SH-SY5Y (cell line): ENCODE results near the gene PRRC2A.

Experiments used
- GATA2 ChIP-seq: IDR thresholded peaks from 2 replicates; pipeline ENCODE4 v1.6.1; 2011; ENCODE audit warnings: mild to moderate bottlenecking, low read depth, low read length
- GATA3 ChIP-seq: IDR thresholded peaks from 2 replicates; pipeline ENCODE4 v1.6.1; 2011; ENCODE audit warnings: low read depth, mild to moderate bottlenecking, low read length, moderate library complexity

Gene PRRC2A

DNA sequence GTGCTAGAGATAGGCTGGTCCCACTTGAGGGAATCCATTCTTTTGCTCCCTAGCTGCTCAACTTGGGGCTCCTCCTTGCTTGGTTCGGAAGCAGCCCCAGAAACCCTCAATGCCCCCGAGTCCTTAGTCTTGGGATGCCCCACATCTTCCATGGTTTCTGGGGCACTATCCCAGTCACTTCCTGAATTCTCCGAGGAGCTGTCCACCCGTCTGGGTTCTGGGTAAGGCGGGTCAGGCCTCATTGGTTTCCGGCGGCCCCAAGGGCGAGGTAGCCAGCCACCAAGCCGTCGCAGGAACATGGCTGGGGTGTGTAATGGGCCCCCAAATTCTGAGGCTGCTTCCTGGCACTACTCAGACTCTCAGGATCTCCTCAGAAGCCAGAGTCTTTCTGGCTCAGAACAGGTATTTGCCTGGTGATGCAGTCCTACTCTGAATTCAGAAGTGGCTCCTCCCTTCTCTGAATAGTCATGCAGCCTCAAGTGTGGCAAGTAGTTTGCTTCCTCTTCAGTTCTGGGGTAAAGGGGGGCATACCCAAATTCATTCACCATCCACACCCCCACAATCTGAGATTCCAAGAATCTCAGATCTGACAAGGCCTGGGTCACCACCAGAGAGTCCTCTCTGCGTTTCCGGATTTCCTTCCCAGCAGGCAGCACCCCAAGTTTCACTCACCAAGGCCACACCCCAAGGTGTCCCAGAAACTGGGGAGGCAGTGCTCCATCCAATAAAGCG is 39.3 kb downstream of the PRRC2A start:
- TF ChIP-seq GATA2: no peak
- no peak for TF ChIP-seq GATA3

DNA sequence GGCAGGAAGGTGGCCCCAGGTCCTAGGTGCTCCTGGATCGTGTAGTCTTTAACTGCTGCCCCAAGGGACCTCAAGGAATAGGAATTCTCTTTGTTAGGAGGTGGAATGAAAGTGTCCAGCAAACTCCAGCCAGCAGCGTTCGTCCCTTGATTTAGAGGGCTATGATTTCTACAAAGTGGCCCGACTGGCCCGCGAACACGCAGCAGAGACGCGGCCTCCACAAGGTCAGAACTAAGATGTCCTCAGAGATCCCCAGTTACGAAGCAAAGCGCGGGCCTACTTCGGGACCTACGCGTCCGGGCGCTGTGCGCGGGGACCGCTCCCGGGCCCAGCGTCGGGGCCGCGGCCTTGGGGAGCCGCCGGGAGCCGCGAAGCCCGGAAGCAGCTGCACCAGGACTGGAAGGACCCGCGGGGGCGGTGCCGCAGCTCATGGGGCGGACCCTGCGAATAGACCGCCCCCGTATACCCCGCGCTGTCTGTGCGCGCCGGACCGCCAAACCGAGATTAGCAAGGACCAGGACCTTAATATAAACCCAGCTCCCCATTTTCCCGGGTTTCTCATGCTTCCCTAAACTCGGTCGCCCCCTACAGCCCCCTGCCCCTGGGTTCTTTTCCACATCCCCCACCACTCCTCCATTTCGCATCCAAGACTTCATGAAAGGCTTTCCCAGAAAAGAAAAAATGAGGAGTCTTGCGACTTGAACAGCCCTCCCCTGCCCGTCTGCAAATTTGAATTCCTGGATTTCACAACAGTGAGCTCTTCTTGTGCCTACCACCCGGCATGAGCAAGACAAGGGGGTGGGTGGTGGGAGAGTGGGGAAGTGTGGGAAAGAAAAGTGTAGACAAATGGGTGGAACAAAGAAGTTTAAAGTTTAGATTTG is 40.1 kb downstream of the PRRC2A start, which contains the start of gene C6orf47:
TSS of gene C6orf47 (minus strand) at position 398 of the 881 bp plus-strand sequence. CDS start 831 bp downstream, outside the sequence.
- TF ChIP-seq GATA3 (no peak), GATA2 (no peak)

DNA sequence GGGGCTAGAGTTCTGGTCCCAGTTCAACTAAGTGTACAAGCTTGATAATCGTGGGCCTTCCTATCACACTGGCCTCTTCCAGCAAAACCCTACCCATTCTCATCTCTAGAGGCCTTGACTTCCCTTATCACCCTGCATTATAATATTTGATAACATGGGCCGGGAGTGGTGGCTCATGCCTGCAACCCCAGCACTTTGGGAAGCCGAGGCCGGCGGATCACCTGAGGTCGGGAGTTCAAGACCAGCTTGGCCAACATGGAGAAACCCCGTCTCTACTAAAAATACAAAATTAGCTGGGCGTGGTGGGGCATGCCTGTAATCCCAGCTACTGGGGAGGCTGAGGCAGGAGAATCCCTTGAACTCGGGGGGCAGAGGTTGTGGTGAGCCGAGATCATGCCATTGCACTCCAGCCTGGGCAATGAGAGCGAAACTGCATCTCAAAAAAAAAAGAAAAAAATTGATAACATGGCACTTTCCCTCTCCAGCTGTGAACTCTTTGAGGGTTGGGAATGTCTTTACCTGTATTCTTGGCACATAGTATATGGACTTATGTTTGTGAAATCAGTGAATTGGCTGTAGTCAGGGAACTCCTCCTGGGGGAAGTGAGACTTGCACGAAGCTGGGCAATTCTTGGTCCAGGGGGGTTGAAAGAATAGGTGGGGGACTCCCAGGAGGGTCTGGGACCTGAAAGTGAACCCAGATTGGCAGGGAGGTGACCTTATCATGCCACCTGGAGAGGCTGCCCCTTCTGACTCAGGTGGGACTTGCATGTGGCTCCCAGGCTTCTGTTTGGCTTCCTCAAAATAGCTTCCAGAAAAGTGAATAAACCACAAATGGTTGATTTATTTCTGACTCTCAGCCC is 41.0 kb downstream of the PRRC2A start:
- no peak for TF ChIP-seq GATA2
- no peak for TF ChIP-seq GATA3

DNA sequence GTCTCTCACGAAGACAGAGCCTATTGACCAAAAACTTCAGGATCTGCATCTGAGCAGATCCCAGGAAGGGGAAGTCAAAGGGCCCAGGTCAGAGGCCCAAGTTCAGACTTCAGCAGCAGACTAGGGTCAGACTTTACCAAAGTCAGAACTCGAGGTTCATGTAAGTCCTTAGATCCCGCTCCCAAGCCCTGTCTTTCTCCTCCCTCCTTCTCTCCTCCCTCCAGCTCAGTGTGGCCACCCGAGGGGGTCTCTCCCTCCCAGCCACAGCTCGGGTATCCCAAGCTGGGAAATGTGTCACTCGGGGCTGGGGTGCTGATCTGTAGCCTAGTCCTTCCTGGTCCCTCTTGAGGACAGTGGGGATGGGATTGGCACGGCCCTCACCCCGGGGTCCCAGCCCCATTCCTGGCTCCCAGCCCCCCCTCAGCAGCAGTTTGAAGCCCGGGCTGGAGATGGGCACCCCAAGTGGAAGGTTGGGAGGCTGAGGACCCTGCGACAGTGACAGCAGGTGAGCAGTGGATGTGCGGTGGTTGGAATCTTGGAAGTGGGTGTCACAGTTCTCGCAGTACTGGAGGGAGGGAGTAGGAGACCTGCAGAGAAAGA is 41.7 kb downstream of the PRRC2A start:
- TF ChIP-seq GATA3 (no peak), GATA2 (no peak)

DNA sequence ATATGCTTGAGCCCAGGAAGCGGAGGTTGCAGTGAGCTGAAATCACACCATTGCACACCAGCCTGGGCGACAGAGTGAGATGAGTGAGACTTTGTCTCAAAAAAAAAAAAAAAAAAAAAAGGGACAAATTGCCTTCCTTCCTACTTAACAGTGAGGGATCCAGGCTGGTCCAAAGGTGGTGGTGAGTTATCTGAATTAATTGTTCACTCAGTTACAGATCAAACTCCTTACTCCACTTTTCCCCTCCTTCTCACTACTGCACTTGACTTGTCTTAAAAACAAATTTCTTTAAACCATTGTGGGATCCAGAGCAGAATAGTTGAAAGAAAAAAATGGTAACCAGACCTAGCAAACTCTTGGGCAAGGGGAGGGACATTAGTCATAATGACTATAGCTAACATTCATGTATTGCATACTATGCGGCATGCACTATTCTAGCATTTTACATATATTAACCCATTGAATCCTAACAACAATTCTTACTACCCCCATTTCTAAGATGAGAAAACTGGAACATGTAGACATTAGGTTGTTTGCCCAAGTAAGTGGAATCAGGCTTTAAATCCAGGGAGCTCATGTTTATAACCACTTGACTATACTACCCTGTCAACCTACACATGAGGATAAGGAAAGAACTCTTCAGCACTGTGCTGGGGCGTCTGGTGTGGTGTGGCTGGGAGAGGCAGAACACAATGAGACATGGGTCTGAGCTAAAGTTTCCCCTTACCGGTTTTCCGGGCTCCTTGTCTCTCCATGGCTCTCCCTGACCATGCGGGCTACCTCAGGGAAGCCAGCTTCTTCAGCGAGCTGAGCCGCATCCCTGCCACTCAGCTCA is 42.8 kb downstream of the PRRC2A start:
- TF ChIP-seq GATA3: no peak
- TF ChIP-seq GATA2: no peak

DNA sequence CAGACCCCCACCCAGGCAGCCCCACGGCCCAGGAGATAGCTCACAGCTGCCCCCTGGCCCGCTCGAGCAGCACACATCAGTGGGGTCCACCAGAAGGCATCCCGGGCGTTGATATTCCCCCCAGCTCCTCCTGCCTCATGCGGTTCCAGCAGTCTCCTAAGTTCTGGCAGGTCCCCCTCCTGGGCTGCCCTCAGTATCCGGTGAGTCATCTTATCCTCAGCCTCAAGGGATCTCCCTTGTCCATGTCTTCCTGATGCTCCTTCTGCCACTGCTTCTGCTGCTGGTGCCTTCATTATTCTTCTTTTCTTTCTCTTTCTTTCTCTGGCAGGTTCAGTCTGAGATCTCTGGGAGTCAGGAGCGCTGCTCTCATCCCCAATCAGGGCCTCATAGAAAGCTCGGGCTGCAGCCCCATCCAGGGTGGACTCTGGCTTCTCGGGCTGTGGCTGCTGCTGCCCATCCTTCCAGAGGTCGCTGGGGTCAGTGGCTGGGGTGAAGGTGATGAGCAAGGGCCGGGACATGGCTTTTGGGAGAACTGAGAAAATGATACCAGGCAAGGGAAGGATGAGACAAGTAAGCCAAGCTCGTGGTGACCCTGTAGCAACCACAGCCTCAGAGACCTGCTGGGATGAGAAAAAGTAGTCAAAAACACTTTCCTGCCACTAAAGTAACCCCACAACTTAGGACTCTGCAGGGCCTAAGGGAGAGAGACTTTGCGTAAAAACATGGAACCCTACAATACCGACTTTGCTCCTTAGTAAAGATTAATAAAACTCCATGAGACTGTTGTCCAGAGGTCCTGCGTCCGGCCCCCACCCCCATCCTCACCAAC is 43.7 kb downstream of the PRRC2A start:
- TF ChIP-seq GATA3 (no peak), GATA2 (no peak)

DNA sequence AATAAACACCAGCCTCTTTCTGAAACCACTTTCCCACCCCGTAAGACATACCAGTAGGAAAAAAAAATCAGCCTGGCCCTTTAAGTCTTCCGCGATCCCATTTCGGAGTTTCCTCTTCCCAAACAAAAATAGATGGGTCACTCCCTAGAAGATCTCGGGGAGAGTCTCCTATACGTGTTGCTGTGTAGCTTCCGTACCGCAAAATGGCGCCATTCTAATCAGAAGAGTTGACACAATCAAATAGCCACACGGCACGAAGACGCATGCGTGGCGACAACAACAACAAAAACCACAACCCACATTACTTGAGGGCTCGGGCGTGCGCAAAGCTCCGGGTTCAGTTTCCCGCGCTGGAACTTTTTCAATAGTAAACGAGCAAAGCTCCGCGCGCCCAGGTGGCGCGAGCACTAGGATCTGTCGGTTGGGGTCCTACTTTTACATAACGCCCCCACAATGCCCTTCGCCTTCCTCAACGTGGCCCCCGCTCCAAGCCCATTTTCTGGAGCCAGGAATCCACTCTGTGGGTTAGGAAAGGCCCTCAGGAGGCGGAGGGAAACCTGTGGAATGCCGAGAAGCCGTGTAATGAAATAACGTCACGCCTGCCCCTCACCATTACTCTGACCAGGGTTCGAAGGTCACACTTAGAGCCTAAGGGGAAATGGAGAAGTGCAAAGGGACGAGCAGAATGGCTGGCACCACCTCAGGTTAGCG is 44.4 kb downstream of the PRRC2A start, which contains the start of gene GPANK1:
TSS of gene GPANK1 (minus strand) at position 208 of the 711 bp plus-strand sequence. CDS start 519 bp downstream, outside the sequence.
- TF ChIP-seq GATA2 (no peak), GATA3 (no peak)

DNA sequence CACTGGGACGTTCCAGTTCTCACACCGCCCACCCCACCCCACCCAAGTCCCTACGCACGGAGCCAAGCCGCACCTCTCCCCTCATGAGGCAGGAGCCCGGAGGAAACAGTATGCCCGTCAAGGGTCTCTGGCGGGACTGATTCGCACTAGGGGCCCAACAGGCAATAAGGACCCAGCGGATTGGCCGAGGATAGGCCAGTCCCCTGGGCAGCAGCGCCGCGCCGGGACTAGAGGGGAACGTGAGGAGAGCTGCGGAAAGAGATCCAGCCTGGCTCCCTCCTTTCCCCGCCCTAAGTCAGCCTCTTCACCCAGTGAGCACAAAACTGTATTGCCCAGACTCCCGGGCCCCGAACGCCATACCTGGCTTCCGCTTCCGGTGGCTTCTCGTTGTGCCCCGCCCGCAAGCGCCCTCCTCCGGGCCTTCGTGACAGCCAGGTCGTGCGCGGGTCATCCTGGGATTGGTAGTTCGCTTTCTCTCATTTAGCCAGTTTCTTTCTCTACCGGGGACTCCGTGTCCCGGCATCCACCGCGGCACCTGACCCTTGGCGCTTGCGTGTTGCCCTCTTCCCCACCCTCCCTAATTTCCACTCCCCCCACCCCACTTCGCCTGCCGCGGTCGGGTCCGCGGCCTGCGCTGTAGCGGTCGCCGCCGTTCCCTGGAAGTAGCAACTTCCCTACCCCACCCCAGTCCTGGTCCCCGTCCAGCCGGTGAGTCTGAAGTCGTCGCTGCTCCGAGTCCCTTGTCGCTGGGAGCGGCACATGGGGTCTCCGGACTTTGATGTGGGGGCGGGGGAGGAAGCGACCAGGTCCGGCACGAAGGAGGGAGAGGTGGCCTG is 45.2 kb downstream of the PRRC2A start, which contains the start of gene CSNK2B:
TSS of gene CSNK2B (plus strand) at position 580 of the 836 bp plus-strand sequence. CDS start 752 bp downstream, outside the sequence.
- TF ChIP-seq GATA3: no peak
- TF ChIP-seq GATA2: no peak

DNA sequence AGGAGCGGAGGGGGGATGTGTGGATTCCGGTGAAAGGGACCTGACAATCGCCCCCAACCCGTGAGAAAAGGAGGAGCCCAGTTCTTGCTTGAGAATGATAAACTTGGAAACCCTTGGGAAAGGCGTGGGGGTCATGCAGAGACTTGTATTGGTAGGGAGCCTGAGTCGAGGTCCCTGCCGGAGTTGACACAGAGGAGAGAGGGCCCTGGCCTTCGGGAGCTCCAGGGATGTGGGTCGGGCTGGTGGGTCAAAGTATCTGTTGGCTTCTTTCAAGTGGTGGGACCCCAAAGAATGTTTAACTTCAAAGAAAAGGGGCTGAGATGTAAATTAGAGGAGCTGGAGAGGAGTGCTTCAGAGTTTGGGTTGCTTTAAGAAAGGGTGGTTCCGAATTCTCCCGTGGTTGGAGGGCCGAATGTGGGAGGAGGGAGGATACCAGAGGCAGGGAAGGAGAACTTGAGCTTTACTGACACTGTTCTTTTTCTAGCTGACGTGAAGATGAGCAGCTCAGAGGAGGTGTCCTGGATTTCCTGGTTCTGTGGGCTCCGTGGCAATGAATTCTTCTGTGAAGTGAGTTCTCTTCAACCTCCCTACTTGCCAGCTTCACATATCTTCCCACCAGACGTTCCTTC is 45.9 kb downstream of the PRRC2A start:
- TF ChIP-seq GATA2 (no peak), GATA3 (no peak)

DNA sequence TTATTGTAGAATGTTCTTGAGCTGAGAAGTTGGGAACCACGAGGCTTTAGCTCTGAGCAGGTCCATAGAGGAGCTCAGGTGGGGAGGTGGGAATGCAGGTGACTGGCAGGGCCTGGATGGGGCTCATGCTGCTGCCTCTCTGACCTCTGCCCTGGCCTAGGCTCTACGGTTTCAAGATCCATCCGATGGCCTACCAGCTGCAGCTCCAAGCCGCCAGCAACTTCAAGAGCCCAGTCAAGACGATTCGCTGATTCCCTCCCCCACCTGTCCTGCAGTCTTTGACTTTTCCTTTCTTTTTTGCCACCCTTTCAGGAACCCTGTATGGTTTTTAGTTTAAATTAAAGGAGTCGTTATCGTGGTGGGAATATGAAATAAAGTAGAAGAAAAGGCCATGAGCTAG is 49.2 kb downstream of the PRRC2A start, which contains the start of gene LY6G5B:
TSS of gene LY6G5B (plus strand) at position 301 of the 400 bp plus-strand sequence. CDS start 975 bp downstream, outside the sequence.
- TF ChIP-seq GATA3: no peak
- TF ChIP-seq GATA2: no peak

DNA sequence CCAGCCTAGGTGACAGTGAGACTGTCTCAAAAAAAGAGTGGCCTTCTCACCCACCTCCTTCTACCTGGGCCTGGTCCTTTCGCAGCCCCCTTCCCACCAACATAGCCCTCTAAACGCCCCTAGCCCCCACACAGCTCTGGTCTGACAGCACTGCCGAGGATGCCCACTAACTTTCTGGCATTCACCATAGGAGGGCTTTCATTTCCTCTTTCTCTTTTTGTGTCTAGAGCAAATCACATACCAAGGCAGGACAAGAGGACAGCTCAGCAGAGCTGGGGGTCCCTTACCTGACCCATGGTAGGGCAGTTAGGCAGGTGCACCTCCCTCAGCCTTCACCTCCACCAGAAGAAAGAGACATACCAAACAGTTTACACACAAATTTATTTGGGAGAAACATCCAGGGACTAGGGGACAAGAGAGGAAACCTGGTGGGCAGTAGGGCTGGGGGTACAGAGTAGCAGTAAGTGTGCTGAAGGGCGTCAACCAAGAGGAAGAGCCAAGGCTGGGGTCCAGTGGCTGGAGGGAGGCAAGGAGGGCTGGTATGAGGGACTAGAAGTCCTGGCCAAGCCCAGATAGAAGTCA is 55.9 kb downstream of the PRRC2A start:
- no peak for TF ChIP-seq GATA3
- TF ChIP-seq GATA2: no peak
